Measurements from ENCODE around the gene COMTD1.

COMTD1 gene

GRCh38 chr10:75235375-75236177 is at the start of gene COMTD1:
Gene COMTD1 (minus strand): TSS chr10:75235957. CDS start chr10:75235928, 29 bp downstream.
- ATAC-seq (peak; percentile 81), DNase-seq (peak; percentile 95)
- peaks cover 30% of the 10 kb centered on the region for H3K4me1 Mint-ChIP-seq
- peaks cover 22% of the 10 kb centered on the region for H3K36me3 Mint-ChIP-seq (ENCODE audit: low read depth)
- peak within 1 kb of the TSS; percentile 80 for H3K4me3 Mint-ChIP-seq
- H3K27me3 Mint-ChIP-seq: no peaks in the 10 kb centered on the region
- H3K27ac Mint-ChIP-seq: peak within 1 kb of the TSS; percentile 73
- H3K9me3 Mint-ChIP-seq: no peaks in the 10 kb centered on the region

- no peaks in the 10 kb centered on the region for H3K36me3 Mint-ChIP-seq (ENCODE audit: low read depth)
- peaks cover 15% of the 10 kb centered on the region for H3K27me3 Mint-ChIP-seq
- no peak overlapping the region for H3K4me3 Mint-ChIP-seq
- H3K9me3 Mint-ChIP-seq: no peaks in the 10 kb centered on the region
- DNase-seq (no peak), ATAC-seq (no peak)
- no peaks in the 10 kb centered on the region for H3K4me1 Mint-ChIP-seq
- H3K27ac Mint-ChIP-seq: no peak overlapping the region
Measured at GRCh38 chr10:75283671-75284470, 48.1 kb upstream of the COMTD1 start.

- no peaks in the 10 kb centered on the region for H3K4me1 Mint-ChIP-seq
- no peaks in the 10 kb centered on the region for H3K9me3 Mint-ChIP-seq
- no peak overlapping the region for H3K4me3 Mint-ChIP-seq
- no peak for DNase-seq
- H3K27me3 Mint-ChIP-seq: peaks cover 15% of the 10 kb centered on the region
- no peak for ATAC-seq
- H3K36me3 Mint-ChIP-seq (ENCODE audit: low read depth): no peaks in the 10 kb centered on the region
- no peak overlapping the region for H3K27ac Mint-ChIP-seq
Measured at GRCh38 chr10:75283078-75283670, 47.4 kb upstream of the COMTD1 start.

- H3K27me3 Mint-ChIP-seq: peaks cover 9% of the 10 kb centered on the region
Measured at GRCh38 chr10:75281974-75282373, 46.2 kb upstream of the COMTD1 start.

GRCh38 chr10:75280236-75280635 is 44.5 kb upstream of the COMTD1 start:
- no peak overlapping the region for H3K4me3 Mint-ChIP-seq
- H3K27me3 Mint-ChIP-seq: peaks cover 4% of the 10 kb centered on the region
- H3K36me3 Mint-ChIP-seq (ENCODE audit: low read depth): no peaks in the 10 kb centered on the region
- no peaks in the 10 kb centered on the region for H3K4me1 Mint-ChIP-seq
- H3K27ac Mint-ChIP-seq: no peak overlapping the region
- DNase-seq: no peak
- no peak for ATAC-seq
- H3K9me3 Mint-ChIP-seq: no peaks in the 10 kb centered on the region

More at GRCh38 chr10:75281974-75282373, 46.2 kb upstream of the COMTD1 start:
- no peaks in the 10 kb centered on the region for H3K9me3 Mint-ChIP-seq
- no peak for ATAC-seq
- no peaks in the 10 kb centered on the region for H3K4me1 Mint-ChIP-seq
- no peak for DNase-seq
- H3K36me3 Mint-ChIP-seq (ENCODE audit: low read depth): no peaks in the 10 kb centered on the region
- no peak overlapping the region for H3K27ac Mint-ChIP-seq
- no peak overlapping the region for H3K4me3 Mint-ChIP-seq

GRCh38 chr10:75276069-75276872 is 40.5 kb upstream of the COMTD1 start:
- Mint-ChIP-seq H3K4me3 (no peak overlapping the region), H3K27me3 (peaks cover 2% of the 10 kb centered on the region), H3K4me1 (no peaks in the 10 kb centered on the region), H3K36me3 (ENCODE audit: low read depth) (no peaks in the 10 kb centered on the region), H3K27ac (no peak overlapping the region), H3K9me3 (no peaks in the 10 kb centered on the region)
- ATAC-seq (no peak), DNase-seq (no peak)

GRCh38 chr10:75272896-75273295 is 37.1 kb upstream of the COMTD1 start:
- no peak for ATAC-seq
- Mint-ChIP-seq H3K27ac (no peak overlapping the region), H3K9me3 (no peaks in the 10 kb centered on the region), H3K4me1 (no peaks in the 10 kb centered on the region), H3K27me3 (peaks cover 2% of the 10 kb centered on the region), H3K36me3 (ENCODE audit: low read depth) (no peaks in the 10 kb centered on the region), H3K4me3 (no peak overlapping the region)
- DNase-seq: no peak

GRCh38 chr10:75272094-75272493 is 36.3 kb upstream of the COMTD1 start:
- H3K9me3 Mint-ChIP-seq: no peaks in the 10 kb centered on the region
- H3K27ac Mint-ChIP-seq: no peak overlapping the region
- H3K4me1 Mint-ChIP-seq: no peaks in the 10 kb centered on the region
- ATAC-seq: no peak
- H3K4me3 Mint-ChIP-seq: no peak overlapping the region
- no peak for DNase-seq
- H3K36me3 Mint-ChIP-seq (ENCODE audit: low read depth): no peaks in the 10 kb centered on the region
- H3K27me3 Mint-ChIP-seq: peaks cover 2% of the 10 kb centered on the region

- Mint-ChIP-seq H3K27me3 (no peaks in the 10 kb centered on the region), H3K9me3 (no peaks in the 10 kb centered on the region), H3K4me1 (no peaks in the 10 kb centered on the region), H3K36me3 (ENCODE audit: low read depth) (no peaks in the 10 kb centered on the region), H3K4me3 (no peak overlapping the region), H3K27ac (no peak overlapping the region)
- ATAC-seq (no peak), DNase-seq (no peak)
Measured at GRCh38 chr10:75269605-75270004, 33.8 kb upstream of the COMTD1 start.

GRCh38 chr10:75266945-75267344 is 31.2 kb upstream of the COMTD1 start:
- no peaks in the 10 kb centered on the region for H3K9me3 Mint-ChIP-seq
- ATAC-seq: no peak

GRCh38 chr10:75265856-75266255 is 30.1 kb upstream of the COMTD1 start:
- Mint-ChIP-seq H3K36me3 (ENCODE audit: low read depth) (no peaks in the 10 kb centered on the region), H3K4me3 (no peak overlapping the region), H3K27me3 (no peaks in the 10 kb centered on the region), H3K27ac (no peak overlapping the region), H3K4me1 (no peaks in the 10 kb centered on the region), H3K9me3 (no peaks in the 10 kb centered on the region)
- DNase-seq (no peak), ATAC-seq (no peak)

More at GRCh38 chr10:75266945-75267344, 31.2 kb upstream of the COMTD1 start:
- H3K27ac Mint-ChIP-seq: no peak overlapping the region
- no peaks in the 10 kb centered on the region for H3K36me3 Mint-ChIP-seq (ENCODE audit: low read depth)
- no peak overlapping the region for H3K4me3 Mint-ChIP-seq
- H3K4me1 Mint-ChIP-seq: no peaks in the 10 kb centered on the region
- no peaks in the 10 kb centered on the region for H3K27me3 Mint-ChIP-seq
- DNase-seq: no peak

GRCh38 chr10:75263806-75264205 is 28.0 kb upstream of the COMTD1 start:
- Mint-ChIP-seq H3K27me3 (no peaks in the 10 kb centered on the region), H3K9me3 (no peaks in the 10 kb centered on the region)

GRCh38 chr10:75261813-75262705 is 26.3 kb upstream of the COMTD1 start:
- ATAC-seq (no peak), DNase-seq (no peak)
- no peak overlapping the region for H3K4me3 Mint-ChIP-seq
- H3K9me3 Mint-ChIP-seq: no peaks in the 10 kb centered on the region
- H3K27ac Mint-ChIP-seq: no peak overlapping the region
- H3K27me3 Mint-ChIP-seq: no peaks in the 10 kb centered on the region
- H3K4me1 Mint-ChIP-seq: no peaks in the 10 kb centered on the region
- H3K36me3 Mint-ChIP-seq (ENCODE audit: low read depth): peaks cover 2% of the 10 kb centered on the region

More at GRCh38 chr10:75263806-75264205, 28.0 kb upstream of the COMTD1 start:
- ATAC-seq (no peak), DNase-seq (no peak)
- Mint-ChIP-seq H3K4me3 (no peak overlapping the region), H3K4me1 (no peaks in the 10 kb centered on the region), H3K36me3 (ENCODE audit: low read depth) (peaks cover 2% of the 10 kb centered on the region), H3K27ac (no peak overlapping the region)

All from activated naive CD8-positive, alpha-beta T cell treated with anti-CD3 and anti-CD28 coated beads, Interleukin-2, amount 50 U/mL, for 24 hours (primary cell).